Neural progenitor cell (in vitro differentiated cells): ENCODE measurements around the gene CT47C1. TPM values are rescaled to one million over a fixed set of nuclear protein-coding genes. Genes with fewer than 3 reads are reported as not detected.

Experiments
- DNase-seq: peaks from one replicate; pipeline ENCODE4 v3.0.0-alpha.2; 2016; ENCODE audit warnings: low spot score
- H2AFZ ChIP-seq: fragments of 200-600 bp; sonication (generic); replicated peaks from 2 replicates; pipeline ENCODE4 v1.6.1; 2016; ENCODE audit warnings: antibody characterized with exemption
- H3F3A ChIP-seq: fragments of 200-600 bp; sonication (generic); 2 replicates; pipeline ENCODE4 v1.6.1; 2016; ENCODE audit warnings: antibody characterized with exemption, low read depth
- H3K27ac ChIP-seq: fragments of 200-600 bp; sonication (generic); 2 replicates; pipeline ENCODE4 v1.5.1; 2016; ENCODE audit warnings: mild to moderate bottlenecking
- H3K27me3 ChIP-seq: fragments of 200-600 bp; sonication (generic); 2 replicates; pipeline ENCODE4 v1.6.1; 2016; ENCODE audit warnings: mild to moderate bottlenecking, moderate library complexity
- H3K36me3 ChIP-seq: fragments of 200-600 bp; sonication (generic); 2 replicates; pipeline ENCODE4 v1.5.1; 2016
- H3K4me1 ChIP-seq: fragments of 200-600 bp; sonication (generic); 2 replicates; pipeline ENCODE4 v1.6.1; 2016; ENCODE audit warnings: mixed run types
- H3K4me2 ChIP-seq: fragments of 200-600 bp; sonication (generic); 2 replicates; pipeline ENCODE4 v1.6.1; 2016
- H3K4me3 ChIP-seq: fragments of 200-600 bp; sonication (generic); 2 replicates; pipeline ENCODE4 v1.5.1; 2016
- H3K79me2 ChIP-seq: fragments of 200-600 bp; sonication (generic); 2 replicates; pipeline ENCODE4 v1.6.1; 2016; ENCODE audit warnings: low read depth
- H3K9ac ChIP-seq: fragments of 200-600 bp; sonication (generic); 2 replicates; pipeline ENCODE4 v1.6.1; 2016
- H3K9me3 ChIP-seq: fragments of 200-600 bp; sonication (generic); 2 replicates; pipeline ENCODE4 v1.5.1; 2016; ENCODE audit warnings: low read depth
- H4K20me1 ChIP-seq: fragments of 200-600 bp; sonication (generic); 2 replicates; pipeline ENCODE4 v1.6.1; 2016; ENCODE audit warnings: low read depth
- H3K27ac Mint-ChIP-seq: 3 replicates; pipeline ENCODE4 v1.8.0; 2021; ENCODE audit warnings: mixed read lengths
- H3K27me3 Mint-ChIP-seq: 2 replicates; pipeline ENCODE4 v1.8.0; 2022; ENCODE audit warnings: low read depth, mild to moderate bottlenecking, inconsistent platforms, moderate library complexity, mixed read lengths; ENCODE audit not compliant: insufficient read depth
- H3K36me3 Mint-ChIP-seq: 3 replicates; pipeline ENCODE4 v1.8.0; 2021; ENCODE audit warnings: mixed read lengths
- H3K4me1 Mint-ChIP-seq: 3 replicates; pipeline ENCODE4 v1.8.0; 2021; ENCODE audit warnings: mixed read lengths
- H3K4me3 Mint-ChIP-seq: 3 replicates; pipeline ENCODE4 v1.8.0; 2021; ENCODE audit warnings: mild to moderate bottlenecking, moderate library complexity, mixed read lengths
- H3K9me3 Mint-ChIP-seq: 3 replicates; pipeline ENCODE4 v1.8.0; 2020; ENCODE audit warnings: mixed read lengths
- CTCF ChIP-seq: fragments of 200-600 bp; sonication (generic); IDR thresholded peaks from 2 replicates; pipeline ENCODE4 v1.5.1; 2017; ENCODE audit warnings: antibody characterized with exemption, mild to moderate bottlenecking
- EZH2 ChIP-seq: fragments of 200-600 bp; sonication (generic); IDR thresholded peaks from 2 replicates; pipeline ENCODE4 v1.6.1; 2017; ENCODE audit warnings: antibody characterized with exemption, mild to moderate bottlenecking, moderate library complexity
- EZH2phosphoT487 ChIP-seq: fragments of 200-600 bp; sonication (generic); IDR thresholded peaks from 2 replicates; pipeline ENCODE4 v1.6.1; 2017; ENCODE audit warnings: antibody characterized with exemption
- total RNA-seq: library from RNA; depleted of rRNA; stranded (reverse); fragments of >200 nt; gene quantifications from 2 replicates; pipeline ENCODE4 v1.2.3, GENCODE V29; 2015; ENCODE audit warnings: low replicate concordance

CT47C1 gene
- total RNA-seq, 1 donor from 2014 or later: not detected

- no peak overlapping the region for H3K4me3 ChIP-seq
- Mint-ChIP-seq H3K4me3 (no peak overlapping the region), H3K4me1 (no peaks in the 10 kb centered on the region), H3K27me3 (peaks cover 3% of the 10 kb centered on the region), H3K36me3 (no peaks in the 10 kb centered on the region), H3K9me3 (peaks cover 8% of the 10 kb centered on the region), H3K27ac (no peak overlapping the region)
- H3K4me1 ChIP-seq: no peaks in the 10 kb centered on the region
- H3K9ac ChIP-seq: no peak overlapping the region
- no peak for TF ChIP-seq CTCF
- TF ChIP-seq EZH2phosphoT487: no peak
- no peak for TF ChIP-seq EZH2
- H3K27ac ChIP-seq: no peak overlapping the region
- H3K36me3 ChIP-seq: no peaks in the 10 kb centered on the region
- no peaks in the 10 kb centered on the region for H3K9me3 ChIP-seq
- no peaks in the 10 kb centered on the region for H4K20me1 ChIP-seq
- DNase-seq: no peak
- H3K27me3 ChIP-seq: no peaks in the 10 kb centered on the region
- H2AFZ ChIP-seq: no peak overlapping the region
- H3K4me2 ChIP-seq: no peak overlapping the region
- no peaks in the 10 kb centered on the region for H3K79me2 ChIP-seq
- H3F3A ChIP-seq: no peaks in the 10 kb centered on the region
Observed at GRCh38 chrX:119069128-119069527, 3.7 kb upstream of the CT47C1 start.

- Histone ChIP-seq H3K9ac (no peak overlapping the region), H3K27me3 (no peaks in the 10 kb centered on the region), H3K36me3 (no peaks in the 10 kb centered on the region), H4K20me1 (no peaks in the 10 kb centered on the region), H3F3A (no peaks in the 10 kb centered on the region), H3K4me3 (no peak overlapping the region), H3K4me2 (no peak overlapping the region), H3K4me1 (no peaks in the 10 kb centered on the region), H3K27ac (no peak overlapping the region), H2AFZ (no peak overlapping the region), H3K79me2 (no peaks in the 10 kb centered on the region), H3K9me3 (no peaks in the 10 kb centered on the region)
- no peak for TF ChIP-seq EZH2phosphoT487
- Mint-ChIP-seq H3K4me1 (no peaks in the 10 kb centered on the region), H3K36me3 (no peaks in the 10 kb centered on the region), H3K27me3 (peaks cover 3% of the 10 kb centered on the region), H3K9me3 (peaks cover 8% of the 10 kb centered on the region), H3K27ac (no peak overlapping the region), H3K4me3 (no peak overlapping the region)
- DNase-seq: no peak
Observed at GRCh38 chrX:119069762-119070161, 3.0 kb upstream of the CT47C1 start.

- H3K9me3 Mint-ChIP-seq: peaks cover 8% of the 10 kb centered on the region
- no peaks in the 10 kb centered on the region for H3F3A ChIP-seq
- no peaks in the 10 kb centered on the region for H4K20me1 ChIP-seq
- H3K79me2 ChIP-seq: no peaks in the 10 kb centered on the region
- no peaks in the 10 kb centered on the region for H3K4me1 ChIP-seq
- H3K36me3 Mint-ChIP-seq: no peaks in the 10 kb centered on the region
- no peak overlapping the region for H2AFZ ChIP-seq
- no peaks in the 10 kb centered on the region for H3K36me3 ChIP-seq
- H3K27ac ChIP-seq: no peak overlapping the region
- H3K4me3 ChIP-seq: no peak overlapping the region
- H3K9me3 ChIP-seq: no peaks in the 10 kb centered on the region
- TF ChIP-seq EZH2phosphoT487 (no peak), CTCF (no peak), EZH2 (no peak)
- no peaks in the 10 kb centered on the region for H3K4me1 Mint-ChIP-seq
- H3K4me2 ChIP-seq: no peak overlapping the region
- H3K9ac ChIP-seq: no peak overlapping the region
- DNase-seq: no peak
- peaks cover 3% of the 10 kb centered on the region for H3K27me3 Mint-ChIP-seq
- no peak overlapping the region for H3K4me3 Mint-ChIP-seq
- H3K27me3 ChIP-seq: no peaks in the 10 kb centered on the region
- H3K27ac Mint-ChIP-seq: no peak overlapping the region
Observed at GRCh38 chrX:119071381-119071780, 1.4 kb upstream of the CT47C1 start.

GRCh38 chrX:119073200-119073905, 560 bp downstream of the CT47C1 start:
- DNase-seq: no peak

More at GRCh38 chrX:119073200-119073905, 560 bp downstream of the CT47C1 start:
- Mint-ChIP-seq H3K27ac (no peak overlapping the region), H3K4me3 (no peak overlapping the region), H3K4me1 (no peaks in the 10 kb centered on the region), H3K36me3 (no peaks in the 10 kb centered on the region), H3K27me3 (peaks cover 3% of the 10 kb centered on the region), H3K9me3 (peaks cover 8% of the 10 kb centered on the region)
- Histone ChIP-seq H3K36me3 (no peaks in the 10 kb centered on the region), H3K4me1 (no peaks in the 10 kb centered on the region), H3K9me3 (no peaks in the 10 kb centered on the region), H4K20me1 (no peaks in the 10 kb centered on the region), H3K9ac (no peak overlapping the region), H3F3A (no peaks in the 10 kb centered on the region), H3K27me3 (no peaks in the 10 kb centered on the region), H3K79me2 (no peaks in the 10 kb centered on the region), H2AFZ (no peak overlapping the region), H3K4me2 (no peak overlapping the region), H3K4me3 (no peak overlapping the region), H3K27ac (no peak overlapping the region)
- TF ChIP-seq EZH2phosphoT487: no peak
- TF ChIP-seq CTCF: no peak
- TF ChIP-seq EZH2: no peak
